Keratinocyte (primary cell): ENCODE data around the gene LALBA. TPM values are rescaled to one million over a fixed set of nuclear protein-coding genes. Genes with fewer than 3 reads are reported as not detected.

Experiments
- DNase-seq: peaks from one replicate; pipeline ENCODE4 v3.0.0-alpha.2; 2011; ENCODE audit warnings: low read depth, missing footprints, low spot score
- FAIRE-seq: peaks from 2 replicates; lab custom pipeline; 2011; peaks lifted over from hg19 to GRCh38; lab: Jason Lieb, UNC
- H2AFZ ChIP-seq: 2 replicates; pipeline ENCODE4 v1.6.0; 2012; ENCODE audit warnings: low read length, control low read depth, inconsistent platforms; ENCODE audit not compliant: control insufficient read depth
- H3K27ac ChIP-seq: 2 replicates; pipeline ENCODE4 v1.5.1; 2011; ENCODE audit warnings: low read length; ENCODE audit not compliant: control insufficient read depth, insufficient read depth
- H3K27me3 ChIP-seq: 3 replicates; pipeline ENCODE4 v1.6.0; 2011; ENCODE audit warnings: low read length; ENCODE audit not compliant: control insufficient read depth, insufficient read depth; ENCODE audit errors: extremely low read depth
- H3K36me3 ChIP-seq, 2 experiments: 2 replicates in 1 of 2; 3 replicates in 1 of 2; pipeline ENCODE4 v1.5.1; 2011; ENCODE audit warnings: low read length in 2 of 2, mild to moderate bottlenecking in 1 of 2; ENCODE audit not compliant: control insufficient read depth in 2 of 2, insufficient read depth in 2 of 2; ENCODE audit errors: extremely low read depth in 1 of 2
- H3K4me1 ChIP-seq: 3 replicates; pipeline ENCODE4 v1.5.1; 2011; ENCODE audit warnings: low read length; ENCODE audit not compliant: control insufficient read depth, insufficient read depth; ENCODE audit errors: extremely low read depth
- H3K4me2 ChIP-seq: 3 replicates; pipeline ENCODE4 v1.6.0; 2011; ENCODE audit warnings: low read depth, low read length; ENCODE audit not compliant: control insufficient read depth, insufficient read depth; ENCODE audit errors: extremely low read depth
- H3K4me3 ChIP-seq, 3 experiments: fragments of 200-600 bp in 1 of 3; sonication (generic) in 1 of 3; 2 replicates in 2 of 3; 3 replicates in 1 of 3; pipeline ENCODE4 v1.5.1; 2011 to 2016; ENCODE audit warnings: low read length in 3 of 3, mild to moderate bottlenecking in 3 of 3, control low read depth in 2 of 3, inconsistent platforms in 1 of 3, low read depth in 1 of 3, mixed read lengths in 1 of 3, mixed run types in 1 of 3, moderate library complexity in 1 of 3; ENCODE audit not compliant: control insufficient read depth in 2 of 3, insufficient read depth in 2 of 3; ENCODE audit errors: extremely low read depth in 1 of 3
- H3K79me2 ChIP-seq: 2 replicates; pipeline ENCODE4 v1.6.0; 2012; ENCODE audit warnings: low read length; ENCODE audit not compliant: control insufficient read depth, insufficient read depth
- H3K9ac ChIP-seq: 3 replicates; pipeline ENCODE4 v1.6.0; 2011; ENCODE audit warnings: low read length; ENCODE audit not compliant: control insufficient read depth, insufficient read depth; ENCODE audit errors: extremely low read depth
- H3K9me1 ChIP-seq: 3 replicates; pipeline ENCODE4 v1.6.0; 2011; ENCODE audit warnings: low read length; ENCODE audit not compliant: control insufficient read depth, insufficient read depth; ENCODE audit errors: extremely low read depth
- H3K9me3 ChIP-seq: 2 replicates; pipeline ENCODE4 v1.5.1; 2012; ENCODE audit warnings: low read depth, low read length; ENCODE audit not compliant: control insufficient read depth
- H4K20me1 ChIP-seq: 3 replicates; pipeline ENCODE4 v1.6.0; 2011; ENCODE audit warnings: low read length; ENCODE audit not compliant: control insufficient read depth, insufficient read depth; ENCODE audit errors: extremely low read depth
- EZH2 ChIP-seq: IDR thresholded peaks from one replicate; pipeline ENCODE4 v1.6.1; 2012; ENCODE audit warnings: inconsistent platforms, mild to moderate bottlenecking, low read length, moderate library complexity
- dilution Hi-C: fragments of 300-500 bp; cut with MboI; formaldehyde crosslinking; loops from one replicate; pipeline ENCODE4 v1.7.0; 2020; ENCODE audit warnings: low sequenced_read_pairs; ENCODE audit not compliant: extremely low pct_ligation_motif_present
- polyA minus RNA-seq, 3 experiments: library from RNA; depleted of rRNA, polyadenylated mRNA; stranded (reverse); fragments of >200 nt; gene quantifications; 1 replicate in 1 of 3; 2 replicates in 1 of 3; 3 replicates in 1 of 3; pipeline ENCODE4 v1.2.3, GENCODE V29; 2011
- polyA plus RNA-seq, 5 experiments: library from polyadenylated mRNA; depleted of rRNA in 3 of 5; stranded (reverse) in 3 of 5; stranded (forward) in 1 of 5; unstranded in 1 of 5; fragments of >200 nt; gene quantifications; 1 replicate in 1 of 5; 2 replicates in 3 of 5; 3 replicates in 1 of 5; pipeline versions ENCODE4 v1.2.1 to v1.2.3, GENCODE V29; 2011 to 2012; ENCODE audit warnings: missing spikeins in 2 of 5, low read depth in 1 of 5, low replicate concordance in 1 of 5
- TF ChIP-seq, protein P1 (sequence below), 3 experiments: IDR thresholded peaks in 1 of 3; conservative IDR thresholded peaks in 1 of 3; optimal IDR thresholded peaks in 1 of 3; 2 replicates in 2 of 3; 3 replicates in 1 of 3; pipeline versions ENCODE3 to v1.5.1; 2011; ENCODE audit warnings: low read length in 3 of 3, mild to moderate bottlenecking in 3 of 3, moderate library complexity in 2 of 3, control low read depth in 1 of 3, inconsistent platforms in 1 of 3; ENCODE audit not compliant: insufficient read depth in 2 of 3; ENCODE audit errors: extremely low read depth in 1 of 3

LALBA gene
- polyA plus RNA-seq (not detected in 3 replicates), polyA minus RNA-seq (not detected in 3 replicates)
- not detected for polyA plus RNA-seq (2011; ENCODE audit: low read depth)
- polyA plus RNA-seq (2011; cell fraction: cytosol; rRNA removed) = not detected in 2 replicates
- not detected in 2 replicates for polyA plus RNA-seq (2011; cell fraction: nucleus; rRNA removed)
- not detected in 2 replicates for polyA plus RNA-seq (2012; ENCODE audit: low replicate concordance)
- polyA minus RNA-seq (2011; cell fraction: cytosol; rRNA and poly(A)+ RNA removed) = not detected
- not detected in 2 replicates for polyA minus RNA-seq (2011; cell fraction: nucleus; rRNA and poly(A)+ RNA removed)

DNA sequence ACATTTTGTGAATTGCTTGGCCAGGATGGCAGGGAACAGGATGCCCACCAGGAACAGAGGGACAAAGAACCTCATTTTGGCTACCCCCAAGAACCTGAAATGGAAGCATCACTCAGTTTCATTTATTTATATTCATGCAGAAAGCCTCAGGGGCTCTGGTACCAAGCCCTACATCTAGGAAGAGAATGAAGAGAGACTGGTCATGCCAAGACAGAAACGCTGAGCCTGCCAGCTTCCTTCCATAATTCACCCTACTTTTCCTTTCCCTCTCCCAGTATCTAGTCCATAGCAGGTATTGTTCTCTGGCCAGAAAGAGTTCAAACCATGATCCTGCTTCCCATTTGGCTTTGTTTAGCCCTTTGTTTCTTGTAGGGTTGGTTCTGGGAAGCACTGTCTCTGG lies at the start of gene LALBA:
Gene LALBA (minus strand): TSS at position 101 of the 400 bp plus-strand sequence. CDS start 26 bp downstream, at position 75.
- no peaks in the 10 kb centered on the region for H3K9me1 ChIP-seq
- no peak within 1 kb of the TSS for H3K4me3 ChIP-seq
- DNase-seq (no peak), FAIRE-seq (no peak)
- no peaks in the 10 kb centered on the region for H3K4me1 ChIP-seq
- no peaks in the 10 kb centered on the region for H4K20me1 ChIP-seq
- no peak within 1 kb of the TSS for H3K27ac ChIP-seq
- H3K4me2 ChIP-seq = no peak within 1 kb of the TSS
- TF ChIP-seq, protein P1, sequence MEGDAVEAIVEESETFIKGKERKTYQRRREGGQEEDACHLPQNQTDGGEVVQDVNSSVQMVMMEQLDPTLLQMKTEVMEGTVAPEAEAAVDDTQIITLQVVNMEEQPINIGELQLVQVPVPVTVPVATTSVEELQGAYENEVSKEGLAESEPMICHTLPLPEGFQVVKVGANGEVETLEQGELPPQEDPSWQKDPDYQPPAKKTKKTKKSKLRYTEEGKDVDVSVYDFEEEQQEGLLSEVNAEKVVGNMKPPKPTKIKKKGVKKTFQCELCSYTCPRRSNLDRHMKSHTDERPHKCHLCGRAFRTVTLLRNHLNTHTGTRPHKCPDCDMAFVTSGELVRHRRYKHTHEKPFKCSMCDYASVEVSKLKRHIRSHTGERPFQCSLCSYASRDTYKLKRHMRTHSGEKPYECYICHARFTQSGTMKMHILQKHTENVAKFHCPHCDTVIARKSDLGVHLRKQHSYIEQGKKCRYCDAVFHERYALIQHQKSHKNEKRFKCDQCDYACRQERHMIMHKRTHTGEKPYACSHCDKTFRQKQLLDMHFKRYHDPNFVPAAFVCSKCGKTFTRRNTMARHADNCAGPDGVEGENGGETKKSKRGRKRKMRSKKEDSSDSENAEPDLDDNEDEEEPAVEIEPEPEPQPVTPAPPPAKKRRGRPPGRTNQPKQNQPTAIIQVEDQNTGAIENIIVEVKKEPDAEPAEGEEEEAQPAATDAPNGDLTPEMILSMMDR (optimal IDR thresholded peaks at IDR 0.05 in 1 of 3, IDR thresholded peaks at IDR 0.05 in 1 of 3, conservative IDR thresholded peaks at IDR 0.05 in 1 of 3; ENCODE audit: extremely low read depth in 1 of 3, insufficient read depth in 2 of 3, low read length in 3 of 3) = no peak
- no peak for TF ChIP-seq EZH2
- no peak within 1 kb of the TSS for H2AFZ ChIP-seq
- H3K9me3 ChIP-seq = no peaks in the 10 kb centered on the region
- dilution Hi-C loops = no loop called here
- H3K36me3 ChIP-seq = no peaks in the 10 kb centered on the region
- H3K79me2 ChIP-seq = no peaks in the 10 kb centered on the region
- H3K9ac ChIP-seq = no peak within 1 kb of the TSS
- H3K27me3 ChIP-seq = no peaks in the 10 kb centered on the region

DNA sequence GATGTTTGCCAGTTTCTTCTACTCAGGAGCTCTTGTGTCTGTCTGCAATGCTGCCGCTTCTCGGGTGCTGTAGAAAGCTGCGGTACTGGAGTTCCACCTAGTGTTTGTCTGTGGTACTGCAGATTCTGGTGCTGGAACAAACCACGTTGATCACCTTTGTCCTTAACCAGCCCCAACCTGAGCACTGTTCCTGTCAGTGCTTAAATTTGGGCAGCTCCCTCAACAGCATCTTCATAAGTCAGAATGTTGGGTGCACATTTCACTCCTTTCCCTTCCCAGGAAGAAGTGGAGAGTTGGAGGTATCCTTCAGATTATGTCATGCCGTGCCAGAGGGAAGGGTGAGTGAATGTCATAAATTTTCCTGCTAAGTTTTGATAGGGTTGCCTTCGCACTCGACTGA lies 48.7 kb upstream of the LALBA start:
- Histone ChIP-seq H3K27ac (no peak overlapping the region), H3K4me3 (no peak overlapping the region), H4K20me1 (no peaks in the 10 kb centered on the region), H3K27me3 (no peaks in the 10 kb centered on the region), H3K36me3 (no peaks in the 10 kb centered on the region), H3K9me1 (no peaks in the 10 kb centered on the region), H3K4me2 (no peak overlapping the region), H3K4me1 (no peaks in the 10 kb centered on the region), H3K79me2 (no peaks in the 10 kb centered on the region), H3K9ac (no peak overlapping the region), H3K9me3 (no peaks in the 10 kb centered on the region), H2AFZ (peak overlapping the region; percentile 39)
- FAIRE-seq = peak; percentile 96
- TF ChIP-seq EZH2 = no peak
- TF ChIP-seq, protein P1 (optimal IDR thresholded peaks at IDR 0.05 in 1 of 3, IDR thresholded peaks at IDR 0.05 in 1 of 3, conservative IDR thresholded peaks at IDR 0.05 in 1 of 3; ENCODE audit: extremely low read depth in 1 of 3, insufficient read depth in 2 of 3, low read length in 3 of 3) = peak; percentile 95 to 99 (median 98)
- dilution Hi-C loops = no loop called here
- peak; percentile 52 for DNase-seq
